Osteoblast (primary cell): ENCODE measurements around the gene CTSH. TPM values are rescaled to one million over a fixed set of nuclear protein-coding genes. Genes with fewer than 3 reads are reported as not detected.
A peak's percentile ranks its signal among the peaks of the same experiment; 100 is the strongest.

Experiments used
- DNase-seq: peaks from one replicate; pipeline ENCODE4 v3.0.0; 2011; ENCODE audit warnings: low spot score, mixed read lengths; ENCODE audit not compliant: insufficient read length; ENCODE audit errors: missing footprints
- H2AFZ ChIP-seq: 2 replicates; pipeline ENCODE4 v1.6.0; 2011; ENCODE audit warnings: mild to moderate bottlenecking, low read length
- H3K27ac ChIP-seq: 2 replicates; pipeline ENCODE4 v1.5.1; 2011; ENCODE audit warnings: mild to moderate bottlenecking, low read depth, low read length, moderate library complexity
- H3K27me3 ChIP-seq: 2 replicates; pipeline ENCODE4 v1.6.0; 2012; ENCODE audit warnings: mild to moderate bottlenecking, control low read depth, inconsistent platforms, low read length, moderate library complexity; ENCODE audit not compliant: insufficient read depth
- H3K36me3 ChIP-seq: 2 replicates; pipeline ENCODE4 v1.5.1; 2011; ENCODE audit warnings: mild to moderate bottlenecking, low read length, control low read depth, moderate library complexity; ENCODE audit not compliant: insufficient read depth
- H3K4me1 ChIP-seq: 2 replicates; pipeline ENCODE4 v1.5.1; 2011; ENCODE audit warnings: mild to moderate bottlenecking, low read length, control low read depth, moderate library complexity; ENCODE audit not compliant: insufficient read depth
- H3K4me2 ChIP-seq: 2 replicates; pipeline ENCODE4 v1.6.0; 2011; ENCODE audit warnings: mild to moderate bottlenecking, low read length; ENCODE audit not compliant: insufficient read depth
- H3K4me3 ChIP-seq: fragments of 200-600 bp; sonication (generic); 3 replicates; pipeline ENCODE4 v1.5.1; 2012; ENCODE audit warnings: mild to moderate bottlenecking, low read length, inconsistent platforms; ENCODE audit not compliant: insufficient read depth
- H3K79me2 ChIP-seq: 2 replicates; pipeline ENCODE4 v1.6.0; 2012; ENCODE audit warnings: mild to moderate bottlenecking, low read length, control low read depth, inconsistent platforms; ENCODE audit not compliant: insufficient read depth
- H3K9me3 ChIP-seq: 2 replicates; pipeline ENCODE4 v1.5.1; 2011; ENCODE audit warnings: low read depth, low read length, control low read depth
- H4K20me1 ChIP-seq: 2 replicates; pipeline ENCODE4 v1.6.0; 2012; ENCODE audit warnings: mild to moderate bottlenecking, low read length, control low read depth; ENCODE audit not compliant: insufficient read depth
- CTCF ChIP-seq: IDR thresholded peaks from 2 replicates; pipeline ENCODE4 v1.5.1; 2011; ENCODE audit warnings: mild to moderate bottlenecking, low read depth, low read length, moderate library complexity; ENCODE audit errors: extremely low read depth
- total RNA-seq: library from RNA; depleted of rRNA; stranded (reverse); fragments of >200 nt; gene quantifications from 2 replicates; pipeline ENCODE4 v1.2.3, GENCODE V29; 2012

The CTSH gene
- total RNA-seq, 1 donor = 4.7 TPM

GRCh38 chr15:78925076-78925624, 19.7 kb downstream of the CTSH start:
- no peak for TF ChIP-seq CTCF
- Histone ChIP-seq H3K79me2 (no peaks in the 10 kb centered on the region), H3K36me3 (peaks cover 35% of the 10 kb centered on the region), H3K4me2 (no peak overlapping the region), H3K4me3 (no peak overlapping the region), H2AFZ (no peak overlapping the region), H3K9me3 (no peaks in the 10 kb centered on the region), H3K4me1 (peaks cover 5% of the 10 kb centered on the region), H4K20me1 (peaks cover 9% of the 10 kb centered on the region), H3K27ac (no peak overlapping the region), H3K27me3 (no peaks in the 10 kb centered on the region)
- DNase-seq = peak; percentile 80

GRCh38 chr15:78923480-78924360, 21.1 kb downstream of the CTSH start:
- Histone ChIP-seq H3K9me3 (no peaks in the 10 kb centered on the region), H4K20me1 (peaks cover 11% of the 10 kb centered on the region), H3K4me3 (no peak overlapping the region)

GRCh38 chr15:78923015-78923414, 21.8 kb downstream of the CTSH start:
- no peak for TF ChIP-seq CTCF

More at GRCh38 chr15:78923480-78924360, 21.1 kb downstream of the CTSH start:
- Histone ChIP-seq H2AFZ (no peak overlapping the region), H3K27ac (no peak overlapping the region), H3K36me3 (peaks cover 49% of the 10 kb centered on the region), H3K79me2 (no peaks in the 10 kb centered on the region), H3K27me3 (no peaks in the 10 kb centered on the region), H3K4me2 (no peak overlapping the region), H3K4me1 (no peaks in the 10 kb centered on the region)
- TF ChIP-seq CTCF = no peak
- no peak for DNase-seq

GRCh38 chr15:78922527-78922926, 22.3 kb downstream of the CTSH start:
- H3K36me3 ChIP-seq = peaks cover 58% of the 10 kb centered on the region
- H3K4me1 ChIP-seq = no peaks in the 10 kb centered on the region
- no peak for TF ChIP-seq CTCF

More at GRCh38 chr15:78923015-78923414, 21.8 kb downstream of the CTSH start:
- Histone ChIP-seq H3K9me3 (no peaks in the 10 kb centered on the region), H3K27me3 (no peaks in the 10 kb centered on the region), H3K4me1 (no peaks in the 10 kb centered on the region), H2AFZ (no peak overlapping the region), H3K79me2 (no peaks in the 10 kb centered on the region), H3K27ac (no peak overlapping the region), H4K20me1 (peaks cover 14% of the 10 kb centered on the region), H3K4me2 (no peak overlapping the region), H3K36me3 (peaks cover 54% of the 10 kb centered on the region), H3K4me3 (no peak overlapping the region)
- DNase-seq = no peak

More at GRCh38 chr15:78922527-78922926, 22.3 kb downstream of the CTSH start:
- Histone ChIP-seq H3K4me2 (no peak overlapping the region), H3K9me3 (no peaks in the 10 kb centered on the region), H3K4me3 (no peak overlapping the region), H4K20me1 (peaks cover 17% of the 10 kb centered on the region), H3K27me3 (no peaks in the 10 kb centered on the region), H3K27ac (no peak overlapping the region), H3K79me2 (peaks cover 4% of the 10 kb centered on the region), H2AFZ (no peak overlapping the region)
- DNase-seq = no peak
